ELR (cell line): ENCODE data around the gene RFTN1.

ENCODE experiments used
- DNase-seq: peaks from one replicate; pipeline ENCODE4 v3.0.0-alpha.2; 2015; ENCODE audit warnings: low read depth

The RFTN1 gene

GRCh38 chr3:16355828-16356227, 157.7 kb downstream of the RFTN1 start:
- DNase-seq, result no peak

DNA sequence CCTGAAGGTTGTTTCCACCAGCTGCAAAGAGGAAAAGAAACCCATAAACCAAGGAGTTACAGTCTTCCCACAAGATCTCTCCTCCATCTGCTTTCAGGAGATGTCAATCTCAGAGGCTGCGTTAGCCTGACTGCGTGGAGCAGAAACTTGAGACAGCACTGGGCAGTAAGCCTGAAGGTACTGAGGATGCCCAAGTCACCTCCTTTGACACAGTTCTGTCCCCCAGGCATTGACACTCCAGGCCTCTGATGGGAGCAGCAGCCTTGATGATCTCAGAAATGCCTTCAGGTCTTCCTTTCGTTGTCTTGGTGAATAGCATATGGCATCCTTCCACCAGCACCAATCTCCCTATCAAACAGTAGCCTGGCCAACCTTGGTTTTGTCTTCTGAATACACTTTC, 159.2 kb downstream of the RFTN1 start:
- no peak for DNase-seq

DNA sequence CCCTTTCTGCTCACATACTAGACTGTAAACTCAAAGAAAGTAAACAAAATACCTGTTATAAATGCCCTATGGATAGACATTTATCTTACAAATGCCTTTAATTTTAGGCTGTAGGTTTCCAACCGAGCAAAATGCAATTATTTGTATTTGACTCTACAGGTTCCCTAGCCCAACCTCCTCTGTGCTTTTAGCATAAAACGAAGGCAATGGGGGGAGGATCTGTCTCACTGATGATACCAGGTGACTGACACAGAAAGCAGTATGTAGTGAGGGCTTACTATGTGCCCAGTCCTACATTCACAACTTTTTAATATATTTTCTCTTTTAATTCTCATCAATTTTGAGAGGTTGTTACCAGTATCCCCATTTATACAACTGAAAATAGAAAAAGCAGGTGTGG, 161.1 kb downstream of the RFTN1 start:
- DNase-seq, result no peak

DNA sequence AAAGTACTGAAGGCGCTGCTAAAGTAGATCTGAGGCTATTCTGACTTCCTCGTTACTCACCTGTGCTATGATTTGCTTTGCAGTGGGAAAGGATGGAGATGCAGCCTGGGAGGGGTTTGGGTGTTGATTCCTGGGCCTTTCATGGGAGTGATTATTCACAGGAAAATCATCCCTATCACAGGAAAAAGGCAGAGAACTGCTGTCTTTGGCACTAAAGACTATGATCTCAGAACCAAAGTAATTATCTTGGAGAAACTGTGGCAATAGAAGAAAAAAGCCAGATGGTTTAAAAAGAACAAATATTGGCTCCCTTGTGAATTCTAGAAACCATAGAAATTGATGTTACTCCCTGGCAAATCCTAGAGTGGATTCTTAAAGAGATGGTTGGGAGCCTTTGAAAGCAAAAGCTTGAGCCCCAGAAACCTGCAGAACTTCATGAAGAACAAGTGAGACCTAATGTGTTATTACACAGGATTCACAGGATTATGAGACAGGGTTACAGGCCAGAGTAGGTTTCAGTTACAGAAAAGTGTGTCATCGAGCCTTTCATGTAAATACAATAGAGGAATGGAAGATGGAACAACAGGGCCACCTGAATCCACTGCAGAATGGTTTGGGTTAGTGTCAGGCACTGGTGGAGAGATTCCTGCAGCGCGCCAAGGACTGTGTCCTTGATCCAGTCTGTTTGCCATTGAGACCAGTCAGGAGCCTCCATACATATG, 162.7 kb downstream of the RFTN1 start:
- no peak for DNase-seq

GRCh38 chr3:16349986-16350596, 163.4 kb downstream of the RFTN1 start:
- DNase-seq, result peak; percentile 57

DNA sequence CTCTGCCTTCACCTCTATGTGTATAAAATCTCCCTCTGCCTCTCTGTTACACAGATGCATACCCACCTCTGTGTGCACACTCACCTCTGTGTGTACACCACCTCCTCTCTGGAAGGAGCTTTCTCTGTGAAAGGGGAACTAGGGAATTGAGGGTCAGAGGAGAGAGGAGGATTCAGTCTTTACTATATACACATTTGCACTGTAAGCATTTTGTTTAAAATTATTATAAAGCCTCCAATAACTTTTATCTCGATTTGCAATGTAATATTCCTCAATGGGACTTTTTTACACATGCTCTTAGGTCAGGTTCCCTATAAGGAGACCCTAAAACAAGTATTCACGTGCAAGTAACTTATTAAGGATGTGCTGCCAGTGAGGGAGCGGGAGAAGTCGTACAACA, 166.0 kb downstream of the RFTN1 start:
- DNase-seq, result no peak

GRCh38 chr3:16346413-16347081, 167.0 kb downstream of the RFTN1 start:
- DNase-seq, result no peak

GRCh38 chr3:16343101-16343500, 170.4 kb downstream of the RFTN1 start:
- DNase-seq, result no peak

GRCh38 chr3:16338999-16339398, 174.5 kb downstream of the RFTN1 start:
- DNase-seq, result peak; percentile 88

DNA sequence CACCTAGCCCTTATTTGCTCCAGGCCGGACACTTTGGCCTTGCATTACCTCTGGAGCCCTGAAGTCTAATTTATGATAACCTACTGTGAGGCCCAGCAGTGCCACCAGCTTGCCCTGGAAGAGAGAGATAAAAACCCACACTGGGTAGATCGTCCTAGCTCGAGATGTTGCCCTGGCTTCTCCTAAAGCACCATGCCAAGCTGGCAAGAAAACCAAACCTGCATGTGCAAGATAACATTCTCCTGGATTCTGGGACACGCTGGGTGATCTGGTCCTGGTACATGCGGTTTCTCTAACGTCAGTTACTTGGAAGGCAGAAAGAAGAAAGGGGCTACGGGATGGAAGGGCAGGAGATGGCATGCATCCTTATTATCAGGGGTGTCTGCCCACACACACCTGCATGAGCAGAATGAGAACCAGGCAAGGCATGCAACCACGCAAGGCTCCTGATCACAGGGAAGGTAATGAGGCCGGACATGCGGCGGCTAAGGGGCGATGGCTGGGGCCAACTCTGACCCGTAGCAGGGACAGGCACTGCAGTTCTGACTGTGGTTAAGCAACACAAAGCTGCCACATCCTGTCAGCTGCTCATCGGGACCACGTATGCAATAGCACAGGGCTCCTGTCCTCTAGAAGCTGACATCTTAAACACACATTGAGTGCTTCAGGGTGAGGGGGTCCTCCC, 175.5 kb downstream of the RFTN1 start:
- DNase-seq, result peak; percentile 9

DNA sequence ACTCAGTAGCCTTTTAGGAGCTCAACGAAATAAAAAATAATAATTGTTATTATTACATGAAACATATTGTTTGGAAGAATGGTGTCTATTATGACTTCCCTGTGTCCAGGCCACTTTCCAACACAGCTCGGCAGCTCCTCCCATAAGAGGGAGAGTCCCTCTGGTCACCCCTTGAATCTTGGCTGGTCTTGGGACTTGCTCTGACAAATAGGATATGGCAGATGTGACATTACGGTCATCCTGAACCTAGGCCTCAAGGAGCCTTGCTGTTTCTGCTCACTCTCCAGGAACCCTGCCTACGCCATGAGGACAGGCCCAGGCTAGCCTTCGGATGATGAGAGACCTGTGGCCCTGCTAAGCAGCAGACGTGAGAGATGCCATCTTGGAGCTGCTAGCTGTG, 176.7 kb downstream of the RFTN1 start:
- no peak for DNase-seq

- no peak for DNase-seq
Measured at GRCh38 chr3:16335772-16336645, 177.5 kb downstream of the RFTN1 start.

DNA sequence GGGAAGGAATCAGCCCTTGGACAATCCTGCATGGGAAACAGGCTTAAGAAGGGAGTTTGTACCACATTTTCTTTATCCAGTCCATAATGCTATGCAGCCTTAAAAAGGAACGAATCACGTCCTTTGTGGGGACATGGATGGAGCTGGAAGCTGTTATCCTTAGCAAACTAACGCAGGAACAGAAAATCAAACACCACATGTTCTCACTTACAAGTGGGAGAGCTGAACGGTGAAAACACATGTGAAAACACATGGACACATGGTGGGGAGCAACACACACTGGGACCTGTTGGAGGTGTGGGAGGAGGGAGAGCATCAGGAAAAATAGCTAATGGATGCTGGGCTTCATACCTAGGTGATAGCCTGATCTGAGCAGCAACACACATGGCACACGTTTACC, 178.2 kb downstream of the RFTN1 start:
- DNase-seq, result no peak

GRCh38 chr3:16334909-16335308, 178.6 kb downstream of the RFTN1 start:
- DNase-seq, result no peak

GRCh38 chr3:16332904-16333426, 180.5 kb downstream of the RFTN1 start:
- no peak for DNase-seq

GRCh38 chr3:16331319-16331883, 182.1 kb downstream of the RFTN1 start:
- DNase-seq, result no peak

GRCh38 chr3:16330351-16330750, 183.1 kb downstream of the RFTN1 start:
- DNase-seq, result no peak

DNA sequence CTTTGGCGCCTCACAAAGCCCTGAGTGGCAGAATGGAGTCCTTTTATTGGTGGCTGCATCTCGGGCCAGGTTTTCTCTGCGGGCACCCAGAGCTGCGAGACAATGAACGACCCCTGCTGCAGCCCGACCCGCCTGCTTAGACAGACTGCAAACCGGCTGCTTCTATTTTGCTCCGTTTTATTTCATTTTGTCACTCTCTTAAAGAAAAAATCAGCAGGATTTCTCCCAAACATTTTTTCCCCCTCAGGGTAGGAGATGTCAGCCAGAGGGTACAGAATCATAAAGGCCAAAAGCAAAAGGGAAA, 183.7 kb downstream of the RFTN1 start:
- no peak for DNase-seq

DNA sequence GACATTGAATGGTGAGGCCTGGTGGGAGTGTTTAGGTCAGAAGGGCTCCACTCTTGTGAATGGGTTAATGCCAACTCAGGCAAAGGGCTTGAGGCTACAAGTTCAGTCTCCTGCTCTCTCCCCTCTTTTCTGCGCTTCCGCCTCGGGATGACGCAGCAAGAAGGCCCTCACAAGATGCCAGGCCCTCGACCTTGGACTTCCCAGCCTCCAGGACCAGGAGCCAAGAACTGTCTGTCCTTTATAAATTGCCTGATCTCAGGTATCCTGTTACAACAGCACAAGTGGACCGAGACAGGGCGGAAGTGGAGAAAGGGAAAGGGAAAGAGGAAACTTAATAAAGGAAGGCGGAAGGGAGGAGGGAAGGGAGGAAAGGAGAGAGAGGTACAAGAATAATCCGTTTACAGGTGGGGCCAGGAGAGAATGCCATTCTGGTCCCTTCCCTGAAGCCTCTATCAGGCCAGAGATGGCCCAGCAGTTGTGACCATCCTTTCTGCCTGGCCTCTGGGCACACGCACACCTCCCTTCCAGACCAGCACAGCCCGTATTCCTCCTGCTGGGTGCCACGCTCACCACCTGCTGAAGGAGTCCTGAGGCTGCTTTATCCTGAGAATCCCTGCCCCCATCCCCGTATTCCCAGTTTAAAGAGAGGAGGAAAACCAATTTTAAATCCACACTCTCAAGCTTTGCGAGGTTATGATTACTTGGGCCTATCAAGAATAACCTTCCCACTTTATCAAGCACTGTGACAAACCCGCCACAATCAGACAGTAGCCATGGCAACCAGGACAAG, 184.3 kb downstream of the RFTN1 start:
- no peak for DNase-seq

DNA sequence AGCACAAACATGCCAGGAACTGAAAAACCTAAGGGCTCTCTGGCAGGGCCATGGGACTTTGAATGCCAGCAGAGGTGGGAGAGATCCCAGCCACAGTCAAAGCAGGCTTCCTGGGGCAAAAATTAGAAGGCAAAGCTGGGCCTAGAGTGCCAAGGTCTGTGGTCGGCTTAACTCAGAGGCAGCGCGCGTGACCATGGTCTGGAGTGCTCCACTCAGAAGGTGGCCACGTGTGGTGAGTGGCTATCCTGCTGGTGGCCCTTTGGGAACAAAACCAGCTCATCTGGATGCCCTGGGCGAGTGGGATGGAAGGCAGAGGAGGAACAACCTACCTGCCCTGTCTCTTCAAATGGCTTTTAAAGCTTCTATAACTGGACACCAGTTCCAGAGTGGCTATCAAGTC, 185.4 kb downstream of the RFTN1 start:
- DNase-seq, result no peak
